HG02610 (cell line): ENCODE results near the gene KLHL22.
"Not testable (repeated sequence)": the region's sequence is repeated elsewhere in the genome, so short reads cannot be mapped to it uniquely, and the experiment has no call there.

Experiments
- ATAC-seq: cut with Tn5 transposase; IDR thresholded peaks from one replicate; pipeline ENCODE4 v1.9.1; 2021; ENCODE audit warnings: mild to moderate bottlenecking, moderate library complexity; ENCODE audit not compliant: unreplicated experiment

Gene KLHL22

DNA sequence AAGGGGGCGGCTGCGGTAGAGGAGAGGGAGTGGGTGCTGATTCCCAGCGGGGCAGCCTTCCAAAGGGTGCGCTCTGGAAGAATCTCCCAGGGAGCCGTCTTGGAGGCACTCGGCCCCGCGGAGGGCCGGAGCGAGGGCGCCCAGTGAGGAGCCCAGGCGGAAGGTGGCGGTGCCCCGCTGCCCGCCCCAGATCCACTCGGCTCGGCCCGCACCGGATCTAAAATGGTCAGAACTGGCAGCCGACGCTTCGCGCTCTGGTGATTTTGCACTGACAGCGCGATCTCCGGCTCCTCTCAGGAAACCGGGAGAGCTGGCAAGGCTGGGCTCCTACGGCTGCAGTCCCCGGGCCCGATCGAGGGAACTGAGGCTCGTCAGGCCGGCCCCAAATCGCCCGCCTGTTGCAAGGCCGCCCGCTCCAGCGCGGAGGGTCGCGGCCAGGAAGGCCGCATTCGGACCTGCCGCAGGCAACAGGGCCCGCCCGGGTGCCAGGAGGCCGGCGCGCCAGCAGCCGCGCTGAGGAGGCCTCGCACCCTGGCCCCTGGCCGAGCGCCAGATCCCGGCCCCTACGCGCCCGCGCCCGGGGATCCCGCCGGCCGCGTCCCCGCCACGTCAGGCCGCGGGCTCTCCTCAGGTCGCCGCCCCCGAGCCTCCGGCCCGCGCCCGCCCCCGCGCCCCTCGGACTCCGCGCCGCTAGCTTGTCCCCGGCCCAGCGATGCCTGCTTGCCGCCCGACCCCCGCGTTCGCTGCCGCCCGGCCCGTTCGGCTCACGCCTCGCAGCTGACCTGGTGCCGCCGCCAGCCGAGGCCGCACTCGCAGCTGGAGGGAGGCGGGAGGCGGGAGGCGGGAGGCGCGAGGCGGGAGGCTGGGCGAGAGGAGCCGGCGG lies at the start of gene KLHL22:
Gene KLHL22, minus strand, starts transcription at position 818 of the 883 bp plus-strand sequence. CDS start 6,584 bp downstream, outside the sequence.
- ATAC-seq, result peak; percentile 19

- ATAC-seq, result not testable (repeated sequence)
Measured at GRCh38 chr22:20545318-20545634, 49.7 kb upstream of the KLHL22 start.

DNA sequence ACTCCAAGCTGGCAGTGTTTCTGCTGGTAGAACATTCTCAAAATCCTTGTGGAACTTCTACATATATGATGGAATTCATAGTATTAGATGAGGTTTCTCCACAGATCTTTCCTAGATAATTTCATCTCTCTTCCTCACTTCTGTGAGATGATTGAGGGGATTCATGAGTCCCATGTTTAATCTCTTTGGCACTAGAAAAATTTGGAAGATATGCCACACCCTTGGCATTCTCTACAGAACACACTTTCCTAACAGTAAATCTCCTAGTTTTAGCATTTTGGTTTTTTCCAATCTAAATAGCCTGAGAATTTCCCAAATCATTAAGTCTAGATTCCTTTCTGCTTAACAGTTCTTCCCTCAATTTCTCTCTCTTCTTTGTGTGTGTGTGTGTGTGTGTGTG lies 47.1 kb upstream of the KLHL22 start:
- ATAC-seq, result no peak

GRCh38 chr22:20542055-20542454 lies 46.5 kb upstream of the KLHL22 start:
- ATAC-seq, result no peak

- ATAC-seq, result not testable (repeated sequence)
Measured at GRCh38 chr22:20538875-20539274, 43.3 kb upstream of the KLHL22 start.

DNA sequence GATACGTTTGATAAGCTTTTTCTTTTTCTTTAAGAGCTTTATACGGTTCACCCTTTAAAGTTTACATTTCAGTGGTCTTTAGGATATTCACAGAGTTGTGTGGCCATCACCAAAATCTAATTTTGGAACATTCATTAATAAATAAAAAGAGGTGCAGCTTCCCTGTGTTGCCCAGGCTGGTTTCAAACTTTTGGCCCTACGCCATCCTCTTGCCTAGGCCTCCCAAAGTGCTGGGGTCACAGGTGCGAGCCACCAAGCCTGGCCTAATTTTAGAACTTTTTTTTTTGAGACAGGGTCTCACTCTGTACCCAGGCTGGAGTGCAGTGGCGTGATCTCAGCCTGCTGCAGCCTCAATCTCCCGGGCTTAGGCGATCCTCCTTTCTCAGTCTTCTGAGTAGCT lies 42.4 kb upstream of the KLHL22 start:
- no peak for ATAC-seq

- no peak for ATAC-seq
Measured at GRCh38 chr22:20537325-20537756, 41.7 kb upstream of the KLHL22 start.

DNA sequence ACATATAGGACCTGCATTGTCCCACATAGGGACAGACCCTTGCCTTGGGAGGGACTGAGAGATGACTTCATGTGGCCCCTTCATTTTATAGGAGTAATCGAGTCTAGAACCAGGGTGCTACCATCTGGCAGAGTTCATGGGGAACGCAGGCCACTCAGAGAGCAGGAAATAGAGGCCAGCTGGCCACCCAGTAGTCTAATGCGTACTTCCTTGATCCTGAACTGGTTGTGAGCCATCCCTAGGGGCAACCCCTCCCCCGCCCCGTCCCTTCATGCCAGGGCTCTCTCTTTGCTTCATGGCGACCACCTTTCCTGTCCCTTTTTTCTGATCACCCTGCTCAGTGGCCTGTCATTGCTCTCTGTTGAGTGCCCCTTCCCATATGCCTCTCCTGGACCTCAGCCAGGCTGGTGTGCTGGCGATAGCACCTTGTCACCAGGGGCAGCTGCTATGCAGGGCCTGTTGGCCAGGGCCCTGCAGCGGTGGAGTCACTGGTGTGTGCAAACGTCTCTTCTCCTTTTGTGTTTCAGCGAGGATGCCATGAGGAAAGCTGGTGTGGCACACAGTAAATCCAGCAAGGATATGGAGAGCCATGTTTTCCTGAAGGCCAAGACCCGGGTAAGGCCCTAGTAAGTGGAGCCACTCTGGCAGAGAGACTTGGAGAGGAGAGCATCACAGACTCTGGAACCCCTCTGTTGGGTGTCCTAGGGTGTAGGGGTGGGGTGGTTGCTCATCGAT lies 41.2 kb upstream of the KLHL22 start:
- no peak for ATAC-seq

GRCh38 chr22:20533879-20534265 lies 38.3 kb upstream of the KLHL22 start:
- ATAC-seq, result no peak

DNA sequence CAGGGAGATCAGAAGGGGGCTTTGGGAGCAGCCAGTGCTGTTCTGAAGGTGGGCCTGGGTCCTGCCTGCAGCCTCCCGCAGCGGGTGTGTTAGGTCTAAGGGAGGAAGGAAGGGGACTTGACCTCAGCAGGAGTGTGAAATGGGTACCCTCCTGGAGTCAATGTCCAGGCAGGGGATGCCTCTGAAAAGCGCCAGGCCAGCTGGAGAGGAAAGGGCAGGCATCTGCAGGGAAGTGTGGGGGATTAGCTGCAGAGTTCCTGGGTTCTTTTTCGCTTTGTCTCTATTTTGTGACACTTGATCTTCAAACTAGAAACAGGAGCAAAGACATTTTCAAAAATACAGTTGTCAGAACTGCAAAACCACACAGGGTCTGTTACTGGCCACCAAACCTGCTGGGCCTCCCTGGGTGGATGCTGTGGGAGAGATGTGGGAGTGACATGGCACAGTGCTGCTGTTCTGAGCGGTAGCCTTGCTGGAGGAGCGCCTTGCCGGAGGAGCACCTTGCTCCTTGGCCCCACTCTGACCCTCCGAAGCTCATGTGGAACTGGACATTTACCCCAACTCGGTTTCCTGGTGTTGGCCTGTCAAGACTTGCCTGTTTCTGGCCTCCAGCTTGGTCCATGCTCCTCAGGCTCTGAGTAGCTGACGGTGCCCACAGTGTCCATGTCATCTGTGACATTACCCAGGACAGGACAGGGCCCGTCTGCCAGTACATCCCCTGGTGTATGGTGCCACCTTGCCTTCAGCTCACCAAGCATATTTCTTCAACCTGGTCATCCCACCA lies 37.7 kb upstream of the KLHL22 start:
- ATAC-seq, result no peak

- ATAC-seq, result no peak
Measured at GRCh38 chr22:20532256-20532993, 36.8 kb upstream of the KLHL22 start.

GRCh38 chr22:20531404-20532201 lies 36.0 kb upstream of the KLHL22 start:
- no peak for ATAC-seq

GRCh38 chr22:20531154-20531403 lies 35.5 kb upstream of the KLHL22 start:
- ATAC-seq, result no peak

- no peak for ATAC-seq
Measured at GRCh38 chr22:20530368-20531153, 35.0 kb upstream of the KLHL22 start.

DNA sequence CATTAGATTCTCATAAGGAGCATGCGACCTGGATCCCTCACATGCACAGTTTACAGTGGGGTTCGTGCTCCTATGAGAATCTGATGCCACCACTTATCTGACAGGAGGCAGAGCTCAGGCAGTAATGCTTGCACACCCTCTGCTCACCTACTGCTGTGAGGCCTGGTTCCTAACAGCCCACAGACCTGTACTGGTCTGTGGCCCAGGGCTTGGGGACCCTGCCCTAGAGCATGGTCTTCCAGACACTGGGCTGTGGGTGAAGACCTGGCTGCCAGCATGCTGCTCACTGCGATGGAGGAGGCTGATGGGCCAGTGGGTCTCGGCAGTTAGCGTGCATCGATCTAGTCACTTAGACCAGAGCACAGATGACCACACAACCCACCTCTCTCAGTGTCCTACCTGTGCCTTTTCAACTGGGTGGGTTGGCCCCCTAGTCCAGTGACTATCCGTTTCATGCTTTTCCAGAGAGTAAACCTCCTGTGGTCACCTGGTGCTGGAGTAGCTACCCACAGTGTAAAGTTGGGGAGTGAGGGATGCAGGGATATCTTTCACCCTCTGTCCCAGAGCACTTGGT lies 32.9 kb upstream of the KLHL22 start:
- ATAC-seq, result no peak

- no peak for ATAC-seq
Measured at GRCh38 chr22:20526628-20527355, 31.2 kb upstream of the KLHL22 start.

DNA sequence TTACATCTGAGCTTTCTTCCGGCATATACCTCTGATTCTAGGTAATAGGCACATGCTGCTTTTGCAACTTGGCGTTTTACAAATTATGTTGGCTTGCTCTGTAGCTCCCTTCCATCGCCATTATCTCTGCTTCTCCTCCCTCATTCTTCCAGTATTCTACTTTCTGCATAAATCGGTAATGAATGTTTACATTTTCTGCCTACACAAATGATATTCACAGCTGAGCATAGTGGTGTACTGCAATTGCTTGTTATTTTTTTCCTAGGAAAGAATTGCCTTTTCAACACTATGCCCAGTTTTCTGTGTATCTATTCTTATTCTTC lies 30.7 kb upstream of the KLHL22 start:
- ATAC-seq, result no peak

GRCh38 chr22:20525048-20525447 lies 29.5 kb upstream of the KLHL22 start:
- ATAC-seq, result no peak
